Measurements from ENCODE around the gene ACSF3.

DNA sequence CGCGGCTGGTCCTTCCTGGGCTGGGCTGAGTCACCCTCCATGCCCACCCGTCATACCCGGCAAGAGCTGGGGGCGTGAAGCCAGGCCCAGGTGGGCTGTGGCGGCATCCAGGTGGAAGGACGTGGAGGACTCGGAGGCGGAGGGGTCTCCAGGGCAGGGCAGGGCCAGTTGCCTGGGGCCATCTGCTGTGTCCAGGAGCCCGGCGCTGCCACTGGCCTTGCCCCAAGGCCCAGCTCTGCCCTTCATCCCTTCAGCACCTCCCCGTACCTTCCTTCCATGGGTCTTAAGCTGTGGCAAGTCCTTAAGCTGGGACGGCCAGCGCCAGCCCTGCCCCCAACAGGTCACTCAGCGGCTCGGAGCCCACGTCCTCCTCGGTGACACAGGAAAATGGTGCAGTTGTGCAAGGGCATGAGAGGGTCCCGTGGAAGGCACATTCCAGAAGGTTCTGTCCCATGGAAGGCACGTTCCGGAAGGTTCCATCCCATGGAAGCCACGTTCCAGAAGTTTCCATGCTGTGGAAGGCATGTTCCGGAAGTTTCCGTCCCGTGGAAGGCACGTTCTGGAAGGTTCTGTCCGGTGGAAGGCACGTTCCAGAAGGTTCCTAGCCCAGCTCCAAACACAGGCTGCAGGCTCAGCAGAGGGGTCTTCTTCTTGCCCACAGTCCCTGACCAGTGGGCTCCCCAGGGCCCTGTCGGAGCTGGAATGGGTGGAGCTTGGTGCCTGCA, 67.5 kb downstream of the ACSF3 start:
- TF ChIP-seq, protein P1, sequence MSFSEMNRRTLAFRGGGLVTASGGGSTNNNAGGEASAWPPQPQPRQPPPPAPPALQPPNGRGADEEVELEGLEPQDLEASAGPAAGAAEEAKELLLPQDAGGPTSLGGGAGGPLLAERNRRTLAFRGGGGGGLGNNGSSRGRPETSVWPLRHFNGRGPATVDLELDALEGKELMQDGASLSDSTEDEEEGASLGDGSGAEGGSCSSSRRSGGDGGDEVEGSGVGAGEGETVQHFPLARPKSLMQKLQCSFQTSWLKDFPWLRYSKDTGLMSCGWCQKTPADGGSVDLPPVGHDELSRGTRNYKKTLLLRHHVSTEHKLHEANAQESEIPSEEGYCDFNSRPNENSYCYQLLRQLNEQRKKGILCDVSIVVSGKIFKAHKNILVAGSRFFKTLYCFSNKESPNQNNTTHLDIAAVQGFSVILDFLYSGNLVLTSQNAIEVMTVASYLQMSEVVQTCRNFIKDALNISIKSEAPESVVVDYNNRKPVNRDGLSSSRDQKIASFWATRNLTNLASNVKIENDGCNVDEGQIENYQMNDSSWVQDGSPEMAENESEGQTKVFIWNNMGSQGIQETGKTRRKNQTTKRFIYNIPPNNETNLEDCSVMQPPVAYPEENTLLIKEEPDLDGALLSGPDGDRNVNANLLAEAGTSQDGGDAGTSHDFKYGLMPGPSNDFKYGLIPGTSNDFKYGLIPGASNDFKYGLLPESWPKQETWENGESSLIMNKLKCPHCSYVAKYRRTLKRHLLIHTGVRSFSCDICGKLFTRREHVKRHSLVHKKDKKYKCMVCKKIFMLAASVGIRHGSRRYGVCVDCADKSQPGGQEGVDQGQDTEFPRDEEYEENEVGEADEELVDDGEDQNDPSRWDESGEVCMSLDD (tag by site-specific recombination; IDR thresholded peaks at IDR 0.05) = no peak
- TF ChIP-seq, protein P2, sequence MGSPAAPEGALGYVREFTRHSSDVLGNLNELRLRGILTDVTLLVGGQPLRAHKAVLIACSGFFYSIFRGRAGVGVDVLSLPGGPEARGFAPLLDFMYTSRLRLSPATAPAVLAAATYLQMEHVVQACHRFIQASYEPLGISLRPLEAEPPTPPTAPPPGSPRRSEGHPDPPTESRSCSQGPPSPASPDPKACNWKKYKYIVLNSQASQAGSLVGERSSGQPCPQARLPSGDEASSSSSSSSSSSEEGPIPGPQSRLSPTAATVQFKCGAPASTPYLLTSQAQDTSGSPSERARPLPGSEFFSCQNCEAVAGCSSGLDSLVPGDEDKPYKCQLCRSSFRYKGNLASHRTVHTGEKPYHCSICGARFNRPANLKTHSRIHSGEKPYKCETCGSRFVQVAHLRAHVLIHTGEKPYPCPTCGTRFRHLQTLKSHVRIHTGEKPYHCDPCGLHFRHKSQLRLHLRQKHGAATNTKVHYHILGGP (tag by site-specific recombination; IDR thresholded peaks at IDR 0.05) = no peak
- TF ChIP-seq ZNF121 (tag by site-specific recombination; IDR thresholded peaks at IDR 0.05) (no peak), ZNF146 (tag by site-specific recombination; IDR thresholded peaks at IDR 0.05) (no peak)
- TF ChIP-seq, protein P3, sequence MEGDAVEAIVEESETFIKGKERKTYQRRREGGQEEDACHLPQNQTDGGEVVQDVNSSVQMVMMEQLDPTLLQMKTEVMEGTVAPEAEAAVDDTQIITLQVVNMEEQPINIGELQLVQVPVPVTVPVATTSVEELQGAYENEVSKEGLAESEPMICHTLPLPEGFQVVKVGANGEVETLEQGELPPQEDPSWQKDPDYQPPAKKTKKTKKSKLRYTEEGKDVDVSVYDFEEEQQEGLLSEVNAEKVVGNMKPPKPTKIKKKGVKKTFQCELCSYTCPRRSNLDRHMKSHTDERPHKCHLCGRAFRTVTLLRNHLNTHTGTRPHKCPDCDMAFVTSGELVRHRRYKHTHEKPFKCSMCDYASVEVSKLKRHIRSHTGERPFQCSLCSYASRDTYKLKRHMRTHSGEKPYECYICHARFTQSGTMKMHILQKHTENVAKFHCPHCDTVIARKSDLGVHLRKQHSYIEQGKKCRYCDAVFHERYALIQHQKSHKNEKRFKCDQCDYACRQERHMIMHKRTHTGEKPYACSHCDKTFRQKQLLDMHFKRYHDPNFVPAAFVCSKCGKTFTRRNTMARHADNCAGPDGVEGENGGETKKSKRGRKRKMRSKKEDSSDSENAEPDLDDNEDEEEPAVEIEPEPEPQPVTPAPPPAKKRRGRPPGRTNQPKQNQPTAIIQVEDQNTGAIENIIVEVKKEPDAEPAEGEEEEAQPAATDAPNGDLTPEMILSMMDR (tag by site-specific recombination; IDR thresholded peaks at IDR 0.05) = no peak
